Heart left ventricle (tissue), 13 donors: ENCODE results near the gene PCED1B.

ENCODE experiments used
- POLR2A ChIP-seq, 2 donors: fragments of 450-650 bp; IDR thresholded peaks; one replicate each; pipeline ENCODE4 v1.6.1; 2017; ENCODE audit warnings: antibody characterized with exemption in 2 of 2, mild to moderate bottlenecking in 2 of 2, moderate library complexity in 2 of 2
- TF ChIP-seq, protein P1 (sequence below), 12 donors: fragments of 200-600 bp; sonication (generic) in 4 of 12; IDR thresholded peaks; one replicate each; pipeline versions ENCODE4 v1.5.0 to v1.8.0; 2018 to 2022; ENCODE audit warnings: antibody characterized with exemption in 12 of 12, mild to moderate bottlenecking in 5 of 12
- donor health status: ischemic (EF 13 %, LVEDD 7.1; RV severe dilation, severe dysfunction).
- donor health status: DM: no; HTN: yes; CAD: no.
- donor health status: DM: no; HTN: no; CAD: no.
- donor health status: ischemic (EF 25% LVEDD 6.9; RV normal size, moderate dysfunction).
- donor health status: ischemic (EF 25% LVEDD 5.7; RV mildly dilated, moderate dysfunction).
- donor health status: ischemic (EF 35%, LVEDD 5.7; RV mildly dilated, moderate dysfunction).
- donor health status: nonischemic (EF 11% LVEDD 7.7; RV severe dilation, severe dysfunction).
- donor health status: DM: yes; HTN: yes; CAD: no.
- donor health status: PGD.
- donor health status: ischemic (EF 29% LVEDD 5.4; RV normal size, mild dysfunction).
- donor health status: nonischemic (EF 23%, LVEDD 6.1; RV moderate dilation, normal function).

DNA sequence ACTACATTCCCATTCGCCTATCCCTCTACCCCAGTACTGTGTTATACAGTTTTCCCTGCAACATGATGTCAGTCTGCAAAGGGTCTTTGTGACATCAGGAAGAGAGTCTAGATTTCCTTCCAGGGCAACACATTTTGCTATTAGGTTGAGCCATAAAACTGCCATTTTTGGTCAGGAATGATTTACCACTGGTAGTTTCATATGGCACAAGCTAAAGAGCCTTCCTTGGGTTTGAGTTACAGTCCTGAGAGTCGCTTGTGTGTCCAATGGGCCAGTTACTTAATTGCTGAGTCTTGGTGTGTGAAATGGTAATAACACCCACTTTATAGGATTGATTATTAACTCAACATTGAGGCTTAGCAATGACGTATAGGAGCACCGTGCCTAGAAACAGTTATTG lies 23.0 kb downstream of the PCED1B start:
- TF ChIP-seq, protein P1, sequence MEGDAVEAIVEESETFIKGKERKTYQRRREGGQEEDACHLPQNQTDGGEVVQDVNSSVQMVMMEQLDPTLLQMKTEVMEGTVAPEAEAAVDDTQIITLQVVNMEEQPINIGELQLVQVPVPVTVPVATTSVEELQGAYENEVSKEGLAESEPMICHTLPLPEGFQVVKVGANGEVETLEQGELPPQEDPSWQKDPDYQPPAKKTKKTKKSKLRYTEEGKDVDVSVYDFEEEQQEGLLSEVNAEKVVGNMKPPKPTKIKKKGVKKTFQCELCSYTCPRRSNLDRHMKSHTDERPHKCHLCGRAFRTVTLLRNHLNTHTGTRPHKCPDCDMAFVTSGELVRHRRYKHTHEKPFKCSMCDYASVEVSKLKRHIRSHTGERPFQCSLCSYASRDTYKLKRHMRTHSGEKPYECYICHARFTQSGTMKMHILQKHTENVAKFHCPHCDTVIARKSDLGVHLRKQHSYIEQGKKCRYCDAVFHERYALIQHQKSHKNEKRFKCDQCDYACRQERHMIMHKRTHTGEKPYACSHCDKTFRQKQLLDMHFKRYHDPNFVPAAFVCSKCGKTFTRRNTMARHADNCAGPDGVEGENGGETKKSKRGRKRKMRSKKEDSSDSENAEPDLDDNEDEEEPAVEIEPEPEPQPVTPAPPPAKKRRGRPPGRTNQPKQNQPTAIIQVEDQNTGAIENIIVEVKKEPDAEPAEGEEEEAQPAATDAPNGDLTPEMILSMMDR (IDR thresholded peaks at IDR 0.05): no peak
- TF ChIP-seq POLR2A (IDR thresholded peaks at IDR 0.05): no peak
